Measurements from ENCODE around the gene PNPLA5. TPM values are rescaled to one million over a fixed set of nuclear protein-coding genes. Genes with fewer than 3 reads are reported as not detected.

Gene PNPLA5
- total RNA-seq, 1 donor from 2014 or later = not detected

DNA sequence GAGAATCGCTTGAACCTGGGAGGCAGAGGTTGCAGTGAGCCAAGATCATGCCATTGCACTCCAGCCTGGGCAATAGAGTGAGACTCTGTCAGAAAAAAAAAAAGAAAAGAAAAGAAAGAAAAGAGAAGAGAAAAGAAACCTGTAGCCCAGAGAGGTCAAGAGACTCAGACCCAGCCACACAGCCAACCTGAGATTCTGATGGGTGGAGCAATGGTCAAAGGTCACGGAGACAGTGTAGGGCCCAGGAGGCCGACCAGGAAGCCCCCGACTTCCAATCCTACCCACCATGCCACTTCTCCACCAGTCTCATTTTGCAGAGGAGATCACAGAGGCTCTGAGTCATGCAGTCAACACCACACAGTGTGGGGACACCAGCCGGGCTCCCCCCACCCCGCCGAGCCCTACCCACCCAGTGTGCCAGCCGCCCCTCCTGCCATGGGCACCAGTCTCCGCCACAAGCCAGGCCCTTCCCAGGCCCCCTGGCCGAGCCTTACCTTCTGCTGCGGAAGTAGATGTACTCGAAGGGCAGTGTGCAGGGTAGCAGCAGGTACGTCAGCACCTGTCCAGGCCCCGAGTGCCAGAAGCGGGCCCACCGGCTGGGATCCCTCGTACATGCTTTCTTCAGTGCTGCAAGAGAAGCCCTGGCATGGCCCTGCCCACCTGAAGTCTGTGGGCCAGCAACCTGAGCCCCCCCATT, 7.9 kb downstream of the PNPLA5 start:
- TF ChIP-seq, protein P1, sequence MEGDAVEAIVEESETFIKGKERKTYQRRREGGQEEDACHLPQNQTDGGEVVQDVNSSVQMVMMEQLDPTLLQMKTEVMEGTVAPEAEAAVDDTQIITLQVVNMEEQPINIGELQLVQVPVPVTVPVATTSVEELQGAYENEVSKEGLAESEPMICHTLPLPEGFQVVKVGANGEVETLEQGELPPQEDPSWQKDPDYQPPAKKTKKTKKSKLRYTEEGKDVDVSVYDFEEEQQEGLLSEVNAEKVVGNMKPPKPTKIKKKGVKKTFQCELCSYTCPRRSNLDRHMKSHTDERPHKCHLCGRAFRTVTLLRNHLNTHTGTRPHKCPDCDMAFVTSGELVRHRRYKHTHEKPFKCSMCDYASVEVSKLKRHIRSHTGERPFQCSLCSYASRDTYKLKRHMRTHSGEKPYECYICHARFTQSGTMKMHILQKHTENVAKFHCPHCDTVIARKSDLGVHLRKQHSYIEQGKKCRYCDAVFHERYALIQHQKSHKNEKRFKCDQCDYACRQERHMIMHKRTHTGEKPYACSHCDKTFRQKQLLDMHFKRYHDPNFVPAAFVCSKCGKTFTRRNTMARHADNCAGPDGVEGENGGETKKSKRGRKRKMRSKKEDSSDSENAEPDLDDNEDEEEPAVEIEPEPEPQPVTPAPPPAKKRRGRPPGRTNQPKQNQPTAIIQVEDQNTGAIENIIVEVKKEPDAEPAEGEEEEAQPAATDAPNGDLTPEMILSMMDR (IDR thresholded peaks at IDR 0.05; ENCODE audit: insufficient read depth, low read length, poor library complexity, severe bottlenecking) = no peak
- no peak for DNase-seq (ENCODE audit: low read depth)
- no peaks in the 10 kb centered on the region for H3K36me3 ChIP-seq (ENCODE audit: control insufficient read depth, insufficient read depth, low read length)
- H3K27me3 ChIP-seq (ENCODE audit: control insufficient read depth, insufficient read depth, low read length) = peaks cover 10% of the 10 kb centered on the region
- no peak overlapping the region for H3K4me3 ChIP-seq (ENCODE audit: low read depth, low read length)

DNA sequence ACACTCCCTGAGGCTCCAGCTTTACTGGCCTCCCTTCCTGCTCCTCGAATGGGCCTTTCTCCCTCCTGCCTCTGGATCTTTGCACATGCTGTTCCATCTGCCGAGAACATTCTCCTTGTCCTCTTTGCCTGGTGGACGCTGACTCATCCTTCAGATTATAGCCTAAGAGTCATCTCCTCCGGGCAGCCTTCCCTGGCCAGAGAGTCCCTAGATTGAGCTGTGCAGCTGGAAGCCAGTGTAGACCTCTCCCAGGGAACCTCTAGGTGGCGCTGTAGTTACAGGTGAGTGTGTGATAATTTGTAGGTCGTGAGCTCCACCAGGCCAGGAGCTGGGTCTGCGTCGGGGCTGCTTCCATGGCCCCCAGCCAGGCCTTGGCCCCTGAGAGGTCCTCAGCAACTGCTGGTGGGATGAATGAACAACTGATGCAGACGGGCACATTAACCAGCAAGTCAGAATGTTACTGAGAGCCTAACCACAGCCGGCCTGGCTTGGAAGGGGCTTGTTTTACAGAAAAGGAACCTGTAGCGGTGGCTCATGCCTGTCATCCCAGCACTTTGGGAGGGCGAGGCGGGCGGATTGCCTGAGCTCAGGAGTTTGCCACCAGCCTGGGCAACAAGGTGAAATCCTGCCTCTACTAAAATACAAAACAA, 8.7 kb downstream of the PNPLA5 start:
- TF ChIP-seq, protein P1 (IDR thresholded peaks at IDR 0.05; ENCODE audit: insufficient read depth, low read length, poor library complexity, severe bottlenecking) = peak; percentile 68
- DNase-seq (ENCODE audit: low read depth) = peak; percentile 26
- H3K36me3 ChIP-seq (ENCODE audit: control insufficient read depth, insufficient read depth, low read length) = no peaks in the 10 kb centered on the region
- H3K4me3 ChIP-seq (ENCODE audit: low read depth, low read length) = no peak overlapping the region
- peaks cover 14% of the 10 kb centered on the region for H3K27me3 ChIP-seq (ENCODE audit: control insufficient read depth, insufficient read depth, low read length)

DNA sequence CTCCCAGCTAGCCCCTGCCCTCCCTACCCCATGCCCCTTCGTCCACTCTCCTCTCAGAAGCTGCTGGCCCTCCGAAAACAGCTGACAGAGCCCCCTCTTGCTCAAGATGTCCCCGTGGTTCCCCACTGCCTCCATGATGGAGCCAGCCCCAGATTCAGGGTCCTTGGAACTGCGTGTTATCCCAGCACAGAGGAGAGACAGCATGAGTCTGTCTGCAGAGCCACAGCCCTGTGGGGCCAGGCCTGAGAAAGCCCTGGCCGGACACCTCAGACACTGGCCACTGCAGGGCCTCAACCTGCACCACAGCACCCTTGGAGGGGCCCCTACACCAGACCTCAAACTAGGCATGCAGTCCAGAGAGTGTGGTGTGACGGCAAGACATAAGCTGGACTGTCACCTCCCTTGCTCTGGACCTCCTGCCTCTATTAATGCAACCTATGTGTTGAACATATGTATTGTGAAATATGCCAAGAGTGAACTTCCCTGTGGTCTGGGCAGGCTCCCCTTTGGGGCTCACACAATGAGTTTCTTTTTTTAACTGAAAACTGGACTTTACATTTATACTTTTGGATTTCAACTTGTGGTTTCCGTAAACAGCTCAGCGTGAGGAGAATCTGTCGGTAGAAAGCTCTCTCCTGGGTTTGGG, 9.6 kb downstream of the PNPLA5 start:
- Histone ChIP-seq H3K27me3 (ENCODE audit: control insufficient read depth, insufficient read depth, low read length) (peaks cover 10% of the 10 kb centered on the region), H3K36me3 (ENCODE audit: control insufficient read depth, insufficient read depth, low read length) (no peaks in the 10 kb centered on the region), H3K4me3 (ENCODE audit: low read depth, low read length) (no peak overlapping the region)
- TF ChIP-seq, protein P1 (IDR thresholded peaks at IDR 0.05; ENCODE audit: insufficient read depth, low read length, poor library complexity, severe bottlenecking) = no peak
- DNase-seq (ENCODE audit: low read depth) = no peak

DNA sequence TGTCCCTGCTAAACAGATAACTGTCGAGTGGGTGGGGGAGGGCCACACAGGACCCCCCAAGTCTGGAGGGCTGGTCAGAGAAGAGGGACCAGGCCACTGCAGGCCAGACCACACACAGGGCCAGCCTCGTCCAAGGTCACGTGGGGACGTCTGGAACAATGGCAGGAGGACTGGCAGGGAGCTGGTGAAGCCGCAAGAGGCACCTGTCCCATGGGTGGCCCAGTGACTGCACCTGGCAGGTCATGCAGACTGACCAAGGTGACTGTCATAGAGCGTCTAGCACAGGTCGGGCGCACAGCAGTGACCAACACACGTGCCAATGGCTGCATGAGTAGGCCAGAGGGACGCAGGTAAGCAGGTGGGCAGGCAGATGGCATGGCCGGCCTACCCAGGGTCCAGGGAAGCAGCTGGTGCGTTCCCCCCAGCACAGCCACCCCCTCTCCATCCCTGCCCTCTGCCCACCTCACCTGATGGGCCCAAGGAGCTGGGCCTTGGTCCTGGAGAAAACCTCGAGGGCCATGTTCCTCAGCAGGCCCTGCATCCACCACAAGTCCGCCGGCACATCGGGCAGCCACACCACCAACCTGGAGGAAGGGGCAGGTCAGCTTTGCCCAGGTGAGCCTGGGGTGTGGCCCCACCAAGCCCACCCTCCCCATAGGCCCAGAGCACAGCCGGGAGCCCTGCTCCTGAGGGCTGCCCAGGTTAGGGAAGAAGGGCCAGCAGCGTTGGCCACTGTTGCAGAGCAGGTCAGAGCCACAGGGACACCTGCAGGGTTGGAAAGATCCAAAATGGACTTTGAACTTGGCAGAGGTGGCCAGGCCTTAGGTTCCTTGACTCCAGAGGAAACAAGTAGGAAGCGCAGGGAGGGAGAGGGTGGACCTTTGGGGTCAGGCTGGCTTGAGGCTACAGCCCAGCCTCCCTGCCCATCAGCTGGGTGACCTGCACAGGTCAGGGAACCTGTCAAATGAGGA, 10.4 kb downstream of the PNPLA5 start:
- Histone ChIP-seq H3K4me3 (ENCODE audit: low read depth, low read length) (no peak overlapping the region), H3K36me3 (ENCODE audit: control insufficient read depth, insufficient read depth, low read length) (no peaks in the 10 kb centered on the region), H3K27me3 (ENCODE audit: control insufficient read depth, insufficient read depth, low read length) (peaks cover 12% of the 10 kb centered on the region)
- DNase-seq (ENCODE audit: low read depth) = no peak
- TF ChIP-seq, protein P1 (IDR thresholded peaks at IDR 0.05; ENCODE audit: insufficient read depth, low read length, poor library complexity, severe bottlenecking) = no peak

DNA sequence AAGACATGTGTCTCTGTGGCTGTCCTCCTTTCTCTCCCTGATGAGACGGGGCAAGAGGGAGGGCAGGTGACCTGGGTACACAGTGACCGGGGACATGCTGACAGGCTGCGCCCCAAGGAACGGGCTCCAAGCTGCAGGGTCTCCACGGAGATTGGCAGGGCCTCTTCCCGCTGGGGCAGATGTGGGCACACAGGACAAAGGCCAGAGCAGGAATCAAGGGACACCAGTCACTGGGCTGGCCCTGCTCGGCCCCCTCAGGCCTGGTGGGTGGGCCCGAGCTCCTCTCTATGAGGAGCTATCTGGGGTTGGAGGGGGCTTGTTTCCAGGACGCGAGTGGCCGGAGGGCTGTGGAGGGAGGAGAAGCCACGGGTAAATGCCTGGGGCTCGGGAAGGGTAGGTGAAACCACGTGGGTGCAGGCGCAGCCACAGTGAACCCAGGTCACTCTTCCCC, 11.2 kb downstream of the PNPLA5 start:
- peaks cover 11% of the 10 kb centered on the region for H3K27me3 ChIP-seq (ENCODE audit: control insufficient read depth, insufficient read depth, low read length)
- no peak overlapping the region for H3K4me3 ChIP-seq (ENCODE audit: low read depth, low read length)
- DNase-seq (ENCODE audit: low read depth) = no peak
- no peaks in the 10 kb centered on the region for H3K36me3 ChIP-seq (ENCODE audit: control insufficient read depth, insufficient read depth, low read length)
- TF ChIP-seq, protein P1 (IDR thresholded peaks at IDR 0.05; ENCODE audit: insufficient read depth, low read length, poor library complexity, severe bottlenecking) = no peak

All from kidney epithelial cell (primary cell).